Activated CD4-positive, alpha-beta T cell treated with anti-CD3 and anti-CD28 coated beads, Interleukin-2, amount 50 U/mL, for 1 hour (primary cell): ENCODE measurements around the gene CDC5L.

ENCODE experiments used
- DNase-seq: peaks from one replicate; pipeline ENCODE4 v3.0.0-alpha.2; 2020

CDC5L gene

DNA sequence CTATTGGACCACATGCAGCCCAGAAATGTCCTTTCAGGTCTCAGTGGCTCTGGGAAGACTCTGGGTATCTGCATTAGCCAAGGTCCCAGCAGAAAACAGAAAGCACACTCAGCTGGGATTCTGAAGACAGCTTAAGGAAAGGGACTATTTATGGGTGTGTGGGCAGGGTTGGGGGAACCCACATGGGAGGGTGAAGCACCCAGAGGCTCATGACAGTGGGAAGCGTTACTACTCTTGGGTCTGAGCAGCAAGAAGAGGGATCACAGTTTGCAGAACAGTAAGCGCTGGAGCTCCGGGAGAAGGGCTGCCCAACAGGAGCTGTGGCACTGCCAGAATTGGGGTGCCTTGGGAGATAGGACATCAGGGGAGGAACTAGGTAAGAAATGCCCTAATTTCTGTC is 12.4 kb upstream of the CDC5L start:
- DNase-seq = no peak

DNA sequence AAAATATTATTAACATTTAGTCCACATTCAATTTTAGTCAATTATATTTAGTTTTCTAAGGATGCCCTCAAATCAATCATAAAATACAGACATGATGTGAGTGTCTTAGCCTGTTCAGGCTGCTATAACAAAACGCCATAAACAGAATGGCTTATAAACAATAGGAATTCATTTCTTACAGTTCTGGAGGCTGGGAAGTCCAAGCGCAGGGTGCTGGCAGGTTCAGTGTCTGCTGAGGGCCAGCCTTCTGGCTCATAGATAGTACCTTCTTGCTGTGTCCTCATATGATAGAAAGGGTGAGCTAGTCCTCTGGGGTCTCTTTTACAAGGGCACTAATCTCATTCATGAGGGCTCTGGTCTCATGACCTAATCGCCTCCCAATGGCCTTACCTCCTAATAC is 10.0 kb upstream of the CDC5L start:
- no peak for DNase-seq

DNA sequence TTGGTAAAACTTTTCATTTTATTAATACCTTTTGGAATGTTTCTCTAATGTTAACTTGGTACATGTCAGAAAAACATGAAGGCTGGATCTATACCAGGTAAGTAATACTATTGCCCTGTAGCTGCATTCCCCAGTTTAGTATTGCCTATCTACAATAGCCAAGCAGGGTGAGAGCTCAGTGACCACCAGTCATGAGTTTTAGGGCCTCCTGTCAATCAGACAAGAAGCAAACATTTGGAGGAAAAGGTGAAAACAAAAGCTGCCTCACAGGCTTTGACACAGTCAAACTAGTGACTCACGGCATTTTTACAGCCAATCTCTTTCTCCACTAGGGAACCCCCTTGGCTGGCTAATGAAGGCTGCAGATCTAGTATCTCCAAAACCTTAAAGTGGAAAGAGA is 9.5 kb upstream of the CDC5L start:
- no peak for DNase-seq

DNA sequence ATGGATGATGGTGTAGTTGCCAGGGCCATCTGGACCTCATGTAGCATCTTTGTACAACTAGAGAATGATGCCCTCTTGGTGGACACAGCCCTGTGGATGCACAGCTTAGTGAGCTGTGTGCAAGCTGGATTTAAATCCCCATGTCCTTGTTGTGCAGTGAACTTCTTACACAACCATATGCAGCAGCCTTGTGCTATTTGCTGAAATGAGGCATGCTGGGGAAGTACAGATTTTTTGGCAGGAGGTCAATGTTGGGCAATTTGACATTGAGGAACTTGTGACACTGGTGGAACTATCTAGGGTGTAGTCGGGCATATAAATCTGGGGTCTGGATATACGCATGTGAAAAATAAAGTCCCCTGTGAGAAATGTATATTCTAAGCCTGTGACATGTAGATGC is 5.8 kb upstream of the CDC5L start:
- no peak for DNase-seq

DNA sequence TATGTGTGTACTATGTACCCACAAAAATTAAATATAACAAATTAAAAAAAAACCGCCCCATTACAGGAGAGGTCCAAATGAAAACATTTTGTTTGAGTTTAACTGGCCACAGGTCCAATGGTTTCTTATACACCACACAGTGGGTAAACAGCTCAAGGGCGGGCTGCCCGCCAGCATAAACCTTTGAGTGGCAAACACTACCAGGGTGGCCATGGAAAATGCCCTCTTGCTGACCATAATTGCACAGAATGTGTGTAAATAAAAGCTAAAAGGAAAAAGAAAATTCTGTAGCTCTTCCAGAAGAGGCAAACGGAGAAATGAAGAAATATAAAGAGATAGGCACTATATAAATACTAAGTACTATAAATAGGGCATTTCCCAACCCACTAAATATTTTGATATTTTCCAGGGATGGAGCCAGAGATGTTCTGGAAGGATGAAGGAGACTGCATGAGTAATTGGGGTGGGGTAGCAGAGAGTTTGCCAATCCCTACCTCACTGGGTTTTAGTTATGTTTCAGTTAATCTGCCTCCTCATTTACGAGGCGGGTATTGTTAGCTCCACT is 1.1 kb upstream of the CDC5L start:
- DNase-seq = no peak

DNA sequence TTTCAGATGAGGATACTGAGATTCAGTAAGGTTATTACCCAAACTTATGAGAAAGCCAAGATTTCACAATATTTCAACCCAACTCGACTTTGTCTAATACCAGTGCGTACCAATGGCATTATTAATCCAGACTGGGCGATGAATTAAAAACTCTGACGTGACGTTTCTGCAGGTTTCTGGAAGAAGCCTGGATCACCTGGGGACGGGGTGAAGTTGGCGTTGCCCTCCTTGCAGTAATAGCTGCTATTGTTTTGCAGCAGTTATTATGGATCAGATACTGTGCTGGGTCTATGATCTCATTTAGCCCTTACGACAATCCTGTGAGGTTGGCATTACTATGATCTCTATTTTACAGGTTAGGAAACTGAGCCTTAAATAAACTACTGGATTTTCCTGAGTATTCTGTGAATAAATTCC is 569 bp upstream of the CDC5L start:
- DNase-seq = no peak

DNA sequence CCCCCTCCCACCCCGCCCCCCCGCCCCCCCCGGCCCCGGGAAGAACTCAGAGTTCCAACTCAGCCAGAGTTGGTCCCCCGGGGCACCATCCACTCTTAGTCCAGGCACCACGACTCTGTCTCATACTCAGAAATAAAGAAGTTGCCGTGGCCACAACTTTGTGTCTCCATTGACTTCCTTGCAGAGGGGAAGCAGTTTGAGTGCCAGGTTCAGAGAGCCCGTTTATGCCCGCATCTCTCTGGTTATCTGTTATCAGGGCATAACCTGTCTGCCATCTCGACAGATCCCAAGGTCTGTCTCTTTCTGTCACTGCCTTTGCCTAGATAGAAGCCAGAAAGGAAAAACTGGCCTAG is 605 bp downstream of the CDC5L start:
- DNase-seq = no peak

DNA sequence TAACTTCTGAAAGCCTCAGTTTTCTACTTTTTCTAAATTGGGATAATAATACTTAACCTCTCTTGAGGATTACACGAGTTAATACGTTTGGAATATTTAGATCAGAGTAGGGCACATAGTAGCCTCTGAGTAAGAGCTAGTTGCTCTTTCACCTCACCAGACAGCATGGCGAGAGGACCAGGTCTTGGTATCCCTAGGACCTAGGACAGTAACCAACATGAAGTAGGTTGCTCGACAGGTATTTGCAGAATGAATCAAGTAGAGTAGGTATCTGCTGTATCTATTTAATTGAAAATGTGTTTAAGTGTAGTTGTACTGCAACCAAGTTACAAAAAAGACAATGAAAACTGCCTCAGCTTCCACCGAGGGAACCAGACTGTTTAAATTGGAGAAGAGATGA is 1.4 kb downstream of the CDC5L start:
- DNase-seq = no peak

DNA sequence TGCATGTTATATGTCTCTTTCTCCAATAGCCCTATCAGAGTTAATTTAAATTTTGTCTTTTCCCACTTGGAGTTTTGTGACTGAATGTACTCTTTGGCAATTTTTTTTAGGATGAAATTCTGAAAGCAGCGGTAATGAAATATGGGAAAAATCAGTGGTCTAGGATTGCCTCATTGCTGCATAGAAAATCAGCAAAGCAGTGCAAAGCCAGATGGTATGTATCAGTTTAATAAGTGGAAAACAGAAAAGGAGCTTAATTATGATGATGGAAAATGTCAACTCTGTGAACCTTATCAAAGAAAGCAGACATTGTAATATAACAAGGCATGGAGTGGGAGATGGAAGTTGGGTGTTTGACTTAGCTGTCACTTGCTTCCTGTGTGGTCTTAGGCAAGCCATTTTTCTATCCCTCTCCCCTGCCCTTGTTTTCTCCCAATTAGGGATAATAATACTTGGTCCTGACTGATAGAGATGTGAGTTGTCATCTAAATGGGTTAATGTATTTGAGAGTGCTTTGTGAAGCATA is 2.7 kb downstream of the CDC5L start:
- DNase-seq = no peak

DNA sequence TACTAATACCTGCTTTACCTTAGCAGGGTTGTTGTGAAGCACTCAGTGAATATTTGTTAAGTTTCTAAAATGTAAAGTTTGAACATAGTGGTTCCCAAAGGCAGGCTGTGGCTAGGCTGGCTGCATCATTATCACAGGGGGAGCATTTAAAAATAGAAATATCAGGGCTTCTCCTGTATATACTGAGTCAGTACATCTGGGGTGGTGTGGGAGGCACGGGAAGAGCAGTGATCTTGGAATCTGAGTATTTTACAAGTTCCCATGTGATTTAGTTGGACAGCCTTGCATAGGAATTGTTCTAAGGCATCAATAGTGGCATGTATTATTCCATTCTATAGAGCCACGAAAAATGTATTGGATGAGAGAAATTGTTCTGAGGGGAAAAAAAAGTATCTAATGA is 8.0 kb downstream of the CDC5L start:
- DNase-seq = no peak

DNA sequence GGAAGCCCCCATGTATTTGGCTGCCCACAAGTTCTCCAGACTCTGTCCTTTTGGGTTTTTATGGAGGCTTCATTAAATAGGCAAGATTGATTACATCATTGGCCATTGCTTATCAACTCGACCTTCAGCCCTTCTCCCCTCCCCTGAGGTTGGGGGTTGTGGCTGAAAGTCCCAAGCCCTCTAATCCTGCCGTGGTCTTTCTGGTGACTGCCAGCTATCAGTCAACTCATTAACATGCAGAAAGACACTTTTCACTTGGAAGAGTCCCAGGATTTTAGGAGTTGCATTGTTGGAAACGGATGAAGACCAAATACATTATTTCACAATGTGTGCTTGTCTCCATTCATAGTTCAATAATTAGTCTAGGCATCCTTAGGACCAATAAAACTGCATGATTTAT is 9.5 kb downstream of the CDC5L start:
- DNase-seq = no peak

DNA sequence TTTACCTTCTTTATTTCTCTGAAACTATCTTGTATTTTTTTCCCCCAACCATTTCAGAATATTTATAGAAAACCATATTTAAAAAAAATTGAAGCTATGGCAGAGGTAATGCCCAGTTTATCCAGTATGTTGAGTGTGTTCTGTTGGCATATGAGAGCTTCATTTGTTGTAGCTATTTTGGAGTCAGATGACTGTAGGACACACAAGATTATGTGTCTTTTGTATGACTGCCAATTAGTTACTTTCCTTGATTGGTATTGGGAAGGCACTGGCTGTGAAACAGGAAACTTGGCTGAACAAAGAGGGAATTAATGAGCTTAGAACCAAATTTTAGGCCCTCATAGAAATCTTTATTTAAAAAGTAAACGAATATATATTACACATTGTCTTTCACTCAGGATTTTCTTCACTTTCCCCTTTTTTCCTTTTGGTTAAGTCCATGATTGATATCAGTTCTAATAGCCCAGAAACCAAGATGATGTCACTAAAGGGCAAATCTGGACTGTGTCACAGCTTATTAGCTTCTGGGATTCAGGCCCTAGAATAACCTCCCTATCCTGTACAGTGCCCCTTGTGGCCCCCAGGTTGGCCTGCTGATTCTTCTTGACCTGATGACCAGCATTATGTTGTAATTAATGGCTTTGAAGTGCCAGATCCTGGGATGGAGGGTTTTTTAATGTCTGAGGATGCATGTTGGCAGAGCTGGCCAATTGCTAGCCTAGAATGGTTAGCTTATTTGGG is 10.1 kb downstream of the CDC5L start:
- no peak for DNase-seq

DNA sequence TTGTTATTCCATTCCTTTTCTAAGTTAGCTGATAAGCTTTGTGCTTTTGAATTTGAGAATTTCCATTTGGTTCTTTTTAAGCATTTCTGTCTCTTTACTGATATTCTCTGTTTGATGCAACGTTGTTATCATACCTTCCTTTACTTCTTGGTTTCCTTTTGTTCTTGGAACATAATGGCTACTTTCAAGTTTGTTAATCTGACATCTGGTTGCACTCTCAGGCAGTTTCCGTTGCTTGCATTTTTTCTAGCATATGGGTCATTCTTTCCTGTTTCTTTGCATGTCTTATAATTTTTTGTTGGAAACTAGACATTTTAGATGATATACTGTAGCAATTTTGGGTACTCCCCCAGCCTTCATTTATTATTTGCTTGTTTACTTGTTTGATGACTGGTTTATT is 12.5 kb downstream of the CDC5L start:
- no peak for DNase-seq

DNA sequence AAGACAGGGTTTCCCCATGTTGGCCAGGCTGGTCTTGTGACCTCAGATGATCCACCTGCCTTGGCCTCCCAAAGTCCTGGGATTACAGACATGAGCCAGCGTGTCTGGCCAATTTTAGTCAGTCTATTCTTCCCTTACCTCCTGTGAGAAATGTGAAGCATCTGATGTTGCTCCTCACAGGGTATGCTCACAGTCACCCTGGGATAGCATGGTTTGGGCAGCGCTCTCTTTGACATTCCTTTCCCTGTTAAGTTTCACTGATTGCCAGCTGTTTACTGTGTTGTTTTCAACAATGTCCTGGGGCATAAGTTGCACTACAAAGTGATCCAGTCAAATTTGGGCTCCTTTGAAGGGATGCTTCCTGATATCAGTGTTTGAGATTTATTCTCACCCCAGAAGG is 13.1 kb downstream of the CDC5L start:
- no peak for DNase-seq

DNA sequence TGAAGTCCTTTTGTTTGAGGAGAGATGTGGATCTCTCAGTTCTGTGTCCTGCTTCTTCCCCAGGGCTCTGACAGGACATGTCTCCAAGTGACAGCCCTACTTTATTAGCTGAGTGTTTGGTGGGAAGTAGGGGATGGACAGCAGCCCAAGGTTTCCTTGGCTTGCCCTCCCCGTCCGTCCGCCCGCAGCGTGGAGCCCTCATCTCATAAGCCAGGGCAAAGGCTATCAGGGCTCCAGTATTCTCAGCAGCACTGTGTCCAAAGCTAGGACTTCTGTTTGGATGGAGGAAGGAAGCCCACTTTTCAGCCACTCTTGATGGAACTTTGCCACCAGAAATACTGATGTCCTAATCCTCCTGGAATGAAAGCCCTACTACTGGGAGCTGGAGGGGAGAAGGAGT is 13.6 kb downstream of the CDC5L start:
- DNase-seq = no peak

DNA sequence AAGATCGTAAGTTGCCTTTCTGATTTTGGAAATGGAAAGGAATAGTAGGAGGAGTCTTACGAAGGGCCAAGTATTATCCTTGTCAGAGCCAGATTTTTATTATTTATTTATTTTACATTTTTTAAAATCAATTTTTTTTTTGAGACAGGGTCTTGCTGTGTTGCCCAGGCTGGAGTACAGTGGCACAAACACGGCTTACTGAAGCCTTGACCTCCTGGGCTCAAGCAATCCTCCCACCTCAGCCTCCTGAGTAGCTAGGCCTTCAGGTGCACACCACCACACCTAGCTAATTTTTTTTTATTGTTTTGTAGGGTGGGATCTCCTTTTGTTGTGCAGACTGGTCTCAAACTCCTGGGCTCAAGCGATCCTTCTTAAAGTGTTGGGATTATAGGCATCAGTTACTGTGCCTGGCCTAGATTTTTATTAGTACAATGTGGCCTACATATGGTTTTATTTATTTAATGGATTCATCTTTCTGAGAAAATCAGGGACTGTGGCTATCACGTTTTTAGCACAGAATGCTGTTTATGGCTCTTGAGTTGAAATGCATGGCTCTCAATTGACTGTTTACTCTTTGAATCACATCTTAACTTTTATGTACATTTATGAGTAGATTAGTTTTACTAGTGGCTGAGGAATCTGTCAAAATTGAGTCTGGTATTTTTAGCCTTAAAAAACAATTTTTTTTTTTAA is 16.7 kb downstream of the CDC5L start:
- no peak for DNase-seq

DNA sequence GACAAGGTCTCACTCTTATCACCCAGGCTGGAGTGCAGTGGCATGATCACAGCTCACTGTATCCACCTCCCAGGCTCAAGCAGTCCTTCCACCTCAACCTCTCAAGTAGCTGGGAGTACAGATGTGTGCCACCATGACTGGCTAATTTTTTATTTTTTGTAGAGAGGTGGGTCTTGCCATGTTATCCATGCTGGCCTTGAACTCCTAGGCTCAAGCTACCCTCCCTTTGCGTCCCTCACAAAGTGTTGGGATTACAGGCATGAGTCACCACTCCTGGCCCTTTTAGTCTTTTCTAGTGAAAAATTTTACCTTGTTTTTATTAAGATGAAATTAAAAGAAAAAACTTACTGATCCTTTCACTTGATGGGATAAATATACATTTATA is 17.2 kb downstream of the CDC5L start:
- no peak for DNase-seq

DNA sequence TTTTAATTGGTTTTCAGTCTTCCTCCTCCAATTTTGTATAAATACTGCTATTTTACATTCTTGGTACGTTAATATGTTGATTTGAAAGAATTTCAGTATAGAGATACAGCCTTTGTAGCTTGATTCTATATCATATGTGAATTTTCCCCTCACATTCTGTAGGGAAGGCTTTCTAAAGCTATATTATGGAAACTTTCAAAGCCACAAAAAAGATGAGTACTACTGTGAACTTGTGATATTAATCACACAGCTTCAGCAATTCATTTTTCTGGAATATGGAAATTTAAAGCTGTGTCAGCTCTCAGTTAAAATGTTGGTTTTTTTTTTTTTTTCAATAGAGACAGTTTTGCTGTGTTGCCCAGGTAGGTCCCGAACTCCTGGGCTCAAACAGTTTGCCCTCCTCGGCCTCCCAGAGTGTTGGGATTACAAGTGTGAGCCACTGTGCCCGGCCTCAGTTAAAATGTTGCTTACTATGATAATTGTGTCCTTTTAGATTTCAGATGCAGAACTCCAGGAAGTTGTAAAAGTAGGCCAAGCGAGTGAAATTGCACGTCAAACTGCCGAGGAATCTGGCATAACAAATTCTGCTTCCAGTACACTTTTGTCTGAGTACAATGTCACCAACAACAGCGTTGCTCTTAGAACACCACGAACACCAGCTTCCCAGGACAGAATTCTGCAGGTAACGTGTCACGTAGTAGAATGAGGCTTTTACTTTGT is 20.6 kb downstream of the CDC5L start:
- DNase-seq = no peak

DNA sequence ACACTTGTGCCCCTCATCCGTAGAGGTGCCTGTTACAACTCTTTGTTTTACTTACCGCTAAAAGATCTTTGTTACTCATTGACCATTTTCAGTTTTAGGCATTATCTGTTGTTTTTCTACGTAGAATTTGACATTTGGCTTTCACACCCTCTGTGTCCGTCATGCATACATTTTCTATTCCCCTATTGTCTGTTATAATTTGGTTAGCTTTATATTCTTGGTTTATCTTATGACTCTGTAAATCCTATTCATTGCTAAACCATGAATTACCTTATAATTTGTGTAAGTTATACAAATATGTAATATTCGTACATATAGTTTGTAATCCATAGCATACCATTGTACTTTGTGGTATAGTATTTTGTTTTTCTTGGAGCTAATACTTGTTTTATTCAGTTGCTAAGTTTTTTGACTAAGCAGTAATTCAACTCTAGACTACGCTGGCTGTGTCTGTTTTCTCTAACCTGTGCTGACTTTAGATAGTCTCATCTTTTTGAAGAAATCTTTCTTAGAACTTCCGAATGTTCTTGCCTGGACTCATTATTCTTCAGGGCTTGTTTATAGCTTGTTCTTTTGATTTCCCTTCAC is 21.8 kb downstream of the CDC5L start:
- DNase-seq = no peak

DNA sequence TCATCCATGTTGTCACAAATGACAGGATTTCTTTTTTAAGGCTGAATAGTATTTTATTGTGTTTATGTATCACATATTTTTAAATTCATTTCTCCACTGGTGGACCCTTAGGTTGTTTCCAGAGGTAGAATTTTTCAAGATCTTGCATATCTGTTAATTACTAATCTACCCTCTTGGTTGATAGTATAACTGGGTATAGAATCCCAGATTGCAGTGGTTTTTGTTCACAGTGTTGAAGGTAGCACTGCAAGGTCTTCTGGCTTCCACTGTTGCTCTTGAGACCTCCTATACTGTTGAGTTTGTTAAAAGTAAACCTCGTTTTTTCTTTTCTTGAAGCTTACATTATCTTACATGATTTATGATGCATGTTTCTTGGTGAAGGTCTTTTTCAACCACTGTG is 22.9 kb downstream of the CDC5L start:
- DNase-seq = no peak

DNA sequence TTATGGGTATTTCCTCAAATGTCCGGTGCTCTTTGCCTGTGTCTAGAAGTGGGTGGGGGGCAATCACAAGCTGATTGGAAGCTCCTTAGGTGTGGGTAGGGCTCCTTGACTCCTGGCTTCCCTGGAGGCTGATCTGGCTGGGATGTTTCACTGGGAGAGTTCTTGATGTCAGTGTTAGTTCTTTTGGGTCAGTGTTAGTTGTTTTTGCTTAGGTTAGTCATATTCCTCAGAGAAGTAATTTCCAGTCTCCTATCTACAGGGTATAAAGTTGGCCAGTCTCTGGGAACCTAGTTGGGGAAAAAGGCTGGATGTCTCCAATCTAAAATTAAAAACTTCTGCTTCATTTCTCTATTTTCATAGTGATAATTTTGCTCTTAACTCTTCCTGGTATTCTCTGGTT is 23.6 kb downstream of the CDC5L start:
- no peak for DNase-seq

DNA sequence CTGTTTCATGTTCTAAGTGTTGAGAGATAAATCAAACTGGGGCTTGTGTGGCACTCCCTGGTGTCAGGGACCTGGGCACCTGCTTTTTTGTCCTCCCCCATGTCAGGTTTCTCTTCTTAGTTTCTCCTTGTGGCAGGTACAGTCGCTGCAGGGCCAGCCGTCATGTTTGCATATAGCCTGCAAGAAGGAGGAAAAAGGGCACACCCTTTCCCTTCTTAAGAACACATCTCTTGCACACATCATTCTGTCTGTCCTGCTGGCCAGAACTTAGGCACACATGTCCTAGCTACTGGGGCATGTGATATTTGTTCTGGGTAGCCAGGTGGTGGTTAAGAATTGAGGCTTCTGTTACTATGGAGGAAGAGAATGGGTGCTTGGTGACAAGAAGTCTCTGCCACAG is 27.9 kb downstream of the CDC5L start:
- no peak for DNase-seq

DNA sequence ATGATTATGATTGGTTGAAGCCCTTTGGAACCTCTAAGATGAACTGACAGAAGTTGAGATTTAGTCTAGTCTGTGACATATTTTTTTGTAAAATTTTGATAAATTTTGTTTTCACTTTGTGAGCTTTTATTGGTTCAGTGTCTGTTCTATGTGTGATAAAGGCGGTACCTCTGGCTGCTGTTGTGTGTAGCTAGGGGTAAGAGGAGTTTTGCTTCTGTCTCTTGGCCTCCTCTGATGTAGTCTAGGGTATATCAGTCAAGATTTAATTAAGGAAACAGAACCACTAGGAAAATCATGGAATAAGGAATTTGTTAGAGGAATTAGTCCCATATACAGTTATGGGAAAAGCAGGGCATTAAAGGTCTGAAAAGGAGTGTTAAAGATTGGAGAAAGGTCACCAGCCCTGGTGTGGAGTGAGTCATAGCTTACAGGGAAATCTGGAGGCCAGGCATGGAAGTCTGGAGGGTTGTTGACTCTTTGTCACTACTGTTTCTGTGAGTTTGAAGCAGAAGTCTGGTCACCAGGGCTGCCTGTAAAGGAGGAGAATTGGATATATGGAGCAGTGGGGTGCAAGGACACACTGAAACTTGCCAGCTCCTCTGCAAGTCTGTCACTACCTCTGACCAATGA is 28.5 kb downstream of the CDC5L start:
- no peak for DNase-seq
